HepG2 (cell line): Measurements from ENCODE around the gene PRR19. TPM values are rescaled to one million over a fixed set of nuclear protein-coding genes. Genes with fewer than 3 reads are reported as not detected.

Experiments used
- CCAR2 ChIP-seq: fragments of 200-400 bp; formaldehyde crosslinking; optimal IDR thresholded peaks from 2 replicates; pipeline ENCODE3; 2018; ENCODE audit warnings: low read depth, mild to moderate bottlenecking, low read length, moderate library complexity
- GATAD1 ChIP-seq: IDR thresholded peaks from 2 replicates; pipeline ENCODE4 v1.6.1; 2016; ENCODE audit warnings: missing genetic modification reagents, missing compliant biosample characterization
- GATAD2A ChIP-seq: IDR thresholded peaks from 2 replicates; pipeline ENCODE4 v1.6.1; 2016
- HNF1B ChIP-seq: sonication (generic); formaldehyde crosslinking; IDR thresholded peaks from 2 replicates; pipeline ENCODE4 v1.5.1; 2020; ENCODE audit warnings: mild to moderate bottlenecking, moderate library complexity, missing genetic modification reagents
- HOXA9 ChIP-seq: sonication (generic); formaldehyde crosslinking; IDR thresholded peaks from 2 replicates; pipeline ENCODE4 v1.8.1; 2022; ENCODE audit warnings: missing genetic modification reagents, mild to moderate bottlenecking, moderate library complexity, borderline replicate concordance
- MXD1 ChIP-seq: sonication (generic); formaldehyde crosslinking; IDR thresholded peaks from 2 replicates; pipeline ENCODE4 v1.4.0; 2020; ENCODE audit warnings: mild to moderate bottlenecking, missing genetic modification reagents
- MYC ChIP-seq: sonication (generic); formaldehyde crosslinking; IDR thresholded peaks from 2 replicates; pipeline ENCODE4 v1.9.0; 2021; ENCODE audit warnings: missing genetic modification reagents, borderline replicate concordance
- NCOR1 ChIP-seq: fragments of 200-600 bp; sonication (generic); IDR thresholded peaks from 2 replicates; pipeline ENCODE4 v1.7.0; 2017; ENCODE audit warnings: antibody characterized with exemption, low read length, borderline replicate concordance
- PAX8 ChIP-seq: sonication (generic); formaldehyde crosslinking; IDR thresholded peaks from 2 replicates; pipeline ENCODE4 v1.8.0; 2022; ENCODE audit warnings: mild to moderate bottlenecking, missing genetic modification reagents, borderline replicate concordance
- RBFOX2 ChIP-seq: fragments of 200-400 bp; formaldehyde crosslinking; IDR thresholded peaks from 2 replicates; pipeline ENCODE4 v1.6.1; 2017; ENCODE audit warnings: low read depth, mild to moderate bottlenecking, low read length
- RBM22 ChIP-seq: fragments of 200-400 bp; formaldehyde crosslinking; optimal IDR thresholded peaks from 2 replicates; pipeline ENCODE3; 2017; ENCODE audit warnings: mild to moderate bottlenecking, low read length, moderate library complexity
- SOX6 ChIP-seq, 2 experiments: fragments of 450-650 bp in 1 of 2; sonication (generic) in 1 of 2; formaldehyde crosslinking in 1 of 2; IDR thresholded peaks; 2 replicates each; pipeline versions ENCODE4 v1.4.0 to v1.6.1; 2017 to 2020; ENCODE audit warnings: antibody characterized with exemption in 1 of 2, mild to moderate bottlenecking in 1 of 2, missing genetic modification reagents in 1 of 2
- TBL1XR1 ChIP-seq: fragments of 150-350 bp; IDR thresholded peaks from 2 replicates; pipeline ENCODE4 v1.6.1; 2014; ENCODE audit warnings: borderline replicate concordance, low read length; ENCODE audit not compliant: partially characterized antibody
- TBX2 ChIP-seq: sonication (generic); formaldehyde crosslinking; IDR thresholded peaks from 2 replicates; pipeline ENCODE4 v1.5.0; 2020; ENCODE audit warnings: missing genetic modification reagents, mild to moderate bottlenecking, borderline replicate concordance
- TCF7 ChIP-seq: sonication (generic); IDR thresholded peaks from 2 replicates; pipeline ENCODE4 v1.6.1; 2016; ENCODE audit warnings: antibody characterized with exemption, low read depth
- ZBTB1 ChIP-seq: sonication (generic); formaldehyde crosslinking; IDR thresholded peaks from 2 replicates; pipeline ENCODE4 v1.4.0; 2020; ENCODE audit warnings: missing genetic modification reagents, borderline replicate concordance
- ZBTB14 ChIP-seq: sonication (generic); formaldehyde crosslinking; IDR thresholded peaks from 2 replicates; pipeline ENCODE4 v1.4.0; 2020; ENCODE audit warnings: missing genetic modification reagents
- ZNF205 ChIP-seq: IDR thresholded peaks from 2 replicates; pipeline ENCODE4 v1.6.1; 2018; ENCODE audit warnings: missing biosample characterization, missing genetic modification reagents
- ZNF501 ChIP-seq: sonication (generic); formaldehyde crosslinking; IDR thresholded peaks from 2 replicates; pipeline ENCODE4 v1.5.1; 2020; ENCODE audit warnings: mild to moderate bottlenecking, moderate library complexity, missing genetic modification reagents
- polyA plus RNA-seq, 8 experiments: library from polyadenylated mRNA; depleted of rRNA in 3 of 8; stranded (reverse) in 7 of 8; unstranded in 1 of 8; fragments of >200 nt; fragmentation: Illumina TruSeq in 4 of 8; extraction: Trizol in 4 of 8; gene quantifications; 2 replicates each; pipeline versions ENCODE4 v1.2.1 to v1.2.3, GENCODE V29; 2011 to 2016; ENCODE audit warnings: low read depth in 4 of 8, missing spikeins in 1 of 8, mixed read lengths in 1 of 8; ENCODE audit not compliant: insufficient read depth in 1 of 8
- total RNA-seq, 5 experiments: library from RNA; depleted of rRNA; stranded (reverse); fragments of >200 nt; fragmentation: Illumina TruSeq; extraction: Trizol; gene quantifications; 2 replicates each; pipeline ENCODE4 v1.2.3, GENCODE V29; 2016; ENCODE audit warnings: low read depth in 1 of 5
- TF ChIP-seq, protein P1 (sequence below): IDR thresholded peaks from 2 replicates; pipeline ENCODE4 v1.6.1; 2016; ENCODE audit warnings: missing compliant biosample characterization, missing genetic modification reagents, borderline replicate concordance
- TF ChIP-seq, protein P2 (sequence below): sonication (generic); formaldehyde crosslinking; IDR thresholded peaks from 2 replicates; pipeline ENCODE4 v1.5.1; 2020; ENCODE audit warnings: missing genetic modification reagents, mild to moderate bottlenecking, borderline replicate concordance

The PRR19 gene
- total and polyA plus RNA-seq, 2 of the 13 experiments (the other 11 are each of a cell fraction or from before 2014, with no cell fraction given): 0.21 to 0.33 TPM

- TF ChIP-seq MXD1 (peak; percentile 25; the same call in 1 of the 2 replicates), HNF1B (0 out of 2 replicates have a peak, but pooled peaks have one; percentile 4), ZBTB1 (CRISPR knock-in tag) (no peak), HOXA9 (CRISPR knock-in tag) (no peak), GATAD2A (CRISPR knock-in tag) (0 out of 2 replicates have a peak, but pooled peaks have one; percentile 8), TBL1XR1 (peak; percentile 38), PAX8 (CRISPR knock-in tag) (0 out of 2 replicates have a peak, but pooled peaks have one; percentile 13), TBX2 (CRISPR knock-in tag) (peak; percentile 26; the same call in 1 of the 2 replicates), ZNF501 (peak; percentile 50; the same call in 1 of the 2 replicates), NCOR1 (peak; percentile 87), RBM22 (peak; percentile 14), SOX6 (IDR thresholded peaks at IDR 0.05) (no peak), SOX6 (CRISPR knock-in tag; IDR thresholded peaks at IDR 0.05) (0 out of 2 replicates have a peak, but pooled peaks have one; percentile 34), ZNF205 (CRISPR knock-in tag) (0 out of 2 replicates have a peak, but pooled peaks have one; percentile 30), MYC (peak; percentile 73; the same call in 1 of the 2 replicates), RBFOX2 (peak; percentile 82; the same call in 1 of the 2 replicates), TCF7 (peak; percentile 11; the same call in 1 of the 2 replicates), CCAR2 (no peak), ZBTB14 (CRISPR knock-in tag) (peak; percentile 60), GATAD1 (CRISPR knock-in tag) (0 out of 2 replicates have a peak, but pooled peaks have one; percentile 17)
- TF ChIP-seq, protein P1, sequence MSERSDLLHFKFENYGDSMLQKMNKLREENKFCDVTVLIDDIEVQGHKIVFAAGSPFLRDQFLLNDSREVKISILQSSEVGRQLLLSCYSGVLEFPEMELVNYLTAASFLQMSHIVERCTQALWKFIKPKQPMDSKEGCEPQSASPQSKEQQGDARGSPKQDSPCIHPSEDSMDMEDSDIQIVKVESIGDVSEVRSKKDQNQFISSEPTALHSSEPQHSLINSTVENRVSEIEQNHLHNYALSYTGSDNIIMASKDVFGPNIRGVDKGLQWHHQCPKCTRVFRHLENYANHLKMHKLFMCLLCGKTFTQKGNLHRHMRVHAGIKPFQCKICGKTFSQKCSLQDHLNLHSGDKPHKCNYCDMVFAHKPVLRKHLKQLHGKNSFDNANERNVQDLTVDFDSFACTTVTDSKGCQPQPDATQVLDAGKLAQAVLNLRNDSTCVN: no peak
- TF ChIP-seq, protein P2, sequence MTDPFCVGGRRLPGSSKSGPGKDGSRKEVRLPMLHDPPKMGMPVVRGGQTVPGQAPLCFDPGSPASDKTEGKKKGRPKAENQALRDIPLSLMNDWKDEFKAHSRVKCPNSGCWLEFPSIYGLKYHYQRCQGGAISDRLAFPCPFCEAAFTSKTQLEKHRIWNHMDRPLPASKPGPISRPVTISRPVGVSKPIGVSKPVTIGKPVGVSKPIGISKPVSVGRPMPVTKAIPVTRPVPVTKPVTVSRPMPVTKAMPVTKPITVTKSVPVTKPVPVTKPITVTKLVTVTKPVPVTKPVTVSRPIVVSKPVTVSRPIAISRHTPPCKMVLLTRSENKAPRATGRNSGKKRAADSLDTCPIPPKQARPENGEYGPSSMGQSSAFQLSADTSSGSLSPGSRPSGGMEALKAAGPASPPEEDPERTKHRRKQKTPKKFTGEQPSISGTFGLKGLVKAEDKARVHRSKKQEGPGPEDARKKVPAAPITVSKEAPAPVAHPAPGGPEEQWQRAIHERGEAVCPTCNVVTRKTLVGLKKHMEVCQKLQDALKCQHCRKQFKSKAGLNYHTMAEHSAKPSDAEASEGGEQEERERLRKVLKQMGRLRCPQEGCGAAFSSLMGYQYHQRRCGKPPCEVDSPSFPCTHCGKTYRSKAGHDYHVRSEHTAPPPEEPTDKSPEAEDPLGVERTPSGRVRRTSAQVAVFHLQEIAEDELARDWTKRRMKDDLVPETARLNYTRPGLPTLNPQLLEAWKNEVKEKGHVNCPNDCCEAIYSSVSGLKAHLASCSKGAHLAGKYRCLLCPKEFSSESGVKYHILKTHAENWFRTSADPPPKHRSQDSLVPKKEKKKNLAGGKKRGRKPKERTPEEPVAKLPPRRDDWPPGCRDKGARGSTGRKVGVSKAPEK: no peak
These were observed 47.7 kb upstream of the PRR19 start (continued) for GRCh38 chr19:42254089-42254849.
